HepG2 (cell line): ENCODE results near the gene EFNA2. TPM values are rescaled to one million over a fixed set of nuclear protein-coding genes. Genes with fewer than 3 reads are reported as not detected.

Experiments used
- CCDC6 ChIP-seq: sonication (generic); formaldehyde crosslinking; IDR thresholded peaks from 2 replicates; pipeline ENCODE4 v1.8.1; 2022; ENCODE audit warnings: mild to moderate bottlenecking, missing genetic modification reagents, moderate library complexity
- HCFC1 ChIP-seq: fragments of 150-350 bp; IDR thresholded peaks from 2 replicates; pipeline ENCODE4 v1.6.1; 2014; ENCODE audit warnings: low read depth, low read length
- HNF4A ChIP-seq: sonication (generic); formaldehyde crosslinking; IDR thresholded peaks from 2 replicates; pipeline ENCODE4 v1.4.0; 2020; ENCODE audit warnings: missing genetic modification reagents
- KLF16 ChIP-seq, 2 experiments: sonication (generic) in 1 of 2; formaldehyde crosslinking in 1 of 2; IDR thresholded peaks; 2 replicates each; pipeline versions ENCODE4 v1.6.1 to v1.8.0; 2016 to 2023; ENCODE audit warnings: missing genetic modification reagents in 2 of 2, missing compliant biosample characterization in 1 of 2
- NFATC3 ChIP-seq: sonication (generic); formaldehyde crosslinking; IDR thresholded peaks from 2 replicates; pipeline ENCODE4 v1.5.1; 2020; ENCODE audit warnings: mild to moderate bottlenecking, missing genetic modification reagents
- NFE2 ChIP-seq: sonication (generic); formaldehyde crosslinking; IDR thresholded peaks from 2 replicates; pipeline ENCODE4 v1.4.0; 2020; ENCODE audit warnings: missing genetic modification reagents
- SALL1 ChIP-seq: sonication (generic); formaldehyde crosslinking; IDR thresholded peaks from 2 replicates; pipeline ENCODE4 v1.8.0; 2022; ENCODE audit warnings: mild to moderate bottlenecking, missing genetic modification reagents
- SP4 ChIP-seq: sonication (generic); formaldehyde crosslinking; IDR thresholded peaks from 2 replicates; pipeline ENCODE4 v1.8.1; 2023; ENCODE audit warnings: mild to moderate bottlenecking, missing genetic modification reagents
- SRSF1 ChIP-seq: fragments of 200-400 bp; formaldehyde crosslinking; optimal IDR thresholded peaks from 2 replicates; pipeline ENCODE3; 2017; ENCODE audit warnings: mild to moderate bottlenecking, low read depth, low read length, moderate library complexity
- ZC3H4 ChIP-seq: sonication (generic); formaldehyde crosslinking; IDR thresholded peaks from 2 replicates; pipeline ENCODE4 v1.4.0; 2020; ENCODE audit warnings: missing genetic modification reagents, borderline replicate concordance
- ZKSCAN5 ChIP-seq: sonication (generic); formaldehyde crosslinking; IDR thresholded peaks from 2 replicates; pipeline ENCODE4 v1.5.1; 2020; ENCODE audit warnings: mild to moderate bottlenecking, missing genetic modification reagents
- ZNF367 ChIP-seq: sonication (generic); formaldehyde crosslinking; IDR thresholded peaks from 2 replicates; pipeline ENCODE4 v1.4.0; 2020; ENCODE audit warnings: missing genetic modification reagents, borderline replicate concordance
- ZNF737 ChIP-seq: sonication (generic); formaldehyde crosslinking; IDR thresholded peaks from 2 replicates; pipeline ENCODE4 v1.5.0; 2020; ENCODE audit warnings: missing genetic modification reagents, mild to moderate bottlenecking, borderline replicate concordance
- ZNF83 ChIP-seq: sonication (generic); formaldehyde crosslinking; IDR thresholded peaks from 2 replicates; pipeline ENCODE4 v1.4.0; 2020; ENCODE audit warnings: missing genetic modification reagents, mild to moderate bottlenecking, borderline replicate concordance
- ZNF841 ChIP-seq: sonication (generic); formaldehyde crosslinking; IDR thresholded peaks from 2 replicates; pipeline ENCODE4 v1.8.1; 2023; ENCODE audit warnings: missing genetic modification reagents, borderline replicate concordance
- polyA plus RNA-seq, 8 experiments: library from polyadenylated mRNA; depleted of rRNA in 3 of 8; stranded (reverse) in 7 of 8; unstranded in 1 of 8; fragments of >200 nt; fragmentation: Illumina TruSeq in 4 of 8; extraction: Trizol in 4 of 8; gene quantifications; 2 replicates each; pipeline versions ENCODE4 v1.2.1 to v1.2.3, GENCODE V29; 2011 to 2016; ENCODE audit warnings: low read depth in 4 of 8, missing spikeins in 1 of 8, mixed read lengths in 1 of 8; ENCODE audit not compliant: insufficient read depth in 1 of 8
- total RNA-seq, 5 experiments: library from RNA; depleted of rRNA; stranded (reverse); fragments of >200 nt; fragmentation: Illumina TruSeq; extraction: Trizol; gene quantifications; 2 replicates each; pipeline ENCODE4 v1.2.3, GENCODE V29; 2016; ENCODE audit warnings: low read depth in 1 of 5
- TF ChIP-seq, protein P1 (sequence below): sonication (generic); formaldehyde crosslinking; conservative IDR thresholded peaks from 2 replicates; pipeline ENCODE4 v1.4.0; 2020; ENCODE audit warnings: mild to moderate bottlenecking, missing genetic modification reagents, moderate library complexity
- TF ChIP-seq, protein P2 (sequence below): sonication (generic); formaldehyde crosslinking; IDR thresholded peaks from 2 replicates; pipeline ENCODE4 v1.4.0; 2020; ENCODE audit warnings: missing genetic modification reagents, mild to moderate bottlenecking, borderline replicate concordance
- TF ChIP-seq, protein P3 (sequence below): sonication (generic); formaldehyde crosslinking; IDR thresholded peaks from 2 replicates; pipeline ENCODE4 v1.4.0; 2020; ENCODE audit warnings: missing genetic modification reagents, borderline replicate concordance
- TF ChIP-seq, protein P4 (sequence below): IDR thresholded peaks from 2 replicates; pipeline ENCODE4 v1.6.1; 2012; ENCODE audit warnings: low read depth, low read length, improper control_type of control experiment

The EFNA2 gene
- total and polyA plus RNA-seq, 2 of the 13 experiments (the other 11 are each of a cell fraction or from before 2014, with no cell fraction given): 6.0 to 9.9 TPM

DNA sequence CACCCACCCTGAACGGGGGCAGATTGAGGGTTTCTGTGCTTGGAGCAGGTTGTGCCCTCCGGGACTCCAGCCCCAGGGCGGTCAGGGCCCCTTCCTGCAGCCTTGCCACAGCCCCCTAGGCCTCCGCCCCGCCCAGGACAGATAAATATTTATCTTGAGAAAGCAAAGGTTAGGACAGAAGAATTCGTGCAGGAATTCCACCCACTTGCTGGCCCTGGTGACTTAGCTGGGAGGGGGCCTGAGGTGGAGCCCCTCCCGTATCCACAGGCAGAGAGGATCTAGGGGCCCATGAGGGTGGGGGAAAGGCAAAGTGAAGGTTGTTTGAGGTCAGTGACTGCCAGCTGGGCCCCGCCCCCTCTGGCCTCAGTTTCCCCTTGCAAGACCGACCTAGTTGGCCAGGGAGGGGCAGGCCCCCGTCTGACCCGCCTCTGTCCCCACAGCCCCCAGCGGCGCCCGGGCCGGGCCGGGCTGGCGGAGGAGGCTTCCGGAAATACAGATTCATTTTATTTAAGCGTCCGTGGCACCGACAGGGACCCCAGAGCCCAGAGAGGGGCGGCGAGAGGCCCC lies 32.1 kb upstream of the EFNA2 start (continued):
- TF ChIP-seq, protein P1, sequence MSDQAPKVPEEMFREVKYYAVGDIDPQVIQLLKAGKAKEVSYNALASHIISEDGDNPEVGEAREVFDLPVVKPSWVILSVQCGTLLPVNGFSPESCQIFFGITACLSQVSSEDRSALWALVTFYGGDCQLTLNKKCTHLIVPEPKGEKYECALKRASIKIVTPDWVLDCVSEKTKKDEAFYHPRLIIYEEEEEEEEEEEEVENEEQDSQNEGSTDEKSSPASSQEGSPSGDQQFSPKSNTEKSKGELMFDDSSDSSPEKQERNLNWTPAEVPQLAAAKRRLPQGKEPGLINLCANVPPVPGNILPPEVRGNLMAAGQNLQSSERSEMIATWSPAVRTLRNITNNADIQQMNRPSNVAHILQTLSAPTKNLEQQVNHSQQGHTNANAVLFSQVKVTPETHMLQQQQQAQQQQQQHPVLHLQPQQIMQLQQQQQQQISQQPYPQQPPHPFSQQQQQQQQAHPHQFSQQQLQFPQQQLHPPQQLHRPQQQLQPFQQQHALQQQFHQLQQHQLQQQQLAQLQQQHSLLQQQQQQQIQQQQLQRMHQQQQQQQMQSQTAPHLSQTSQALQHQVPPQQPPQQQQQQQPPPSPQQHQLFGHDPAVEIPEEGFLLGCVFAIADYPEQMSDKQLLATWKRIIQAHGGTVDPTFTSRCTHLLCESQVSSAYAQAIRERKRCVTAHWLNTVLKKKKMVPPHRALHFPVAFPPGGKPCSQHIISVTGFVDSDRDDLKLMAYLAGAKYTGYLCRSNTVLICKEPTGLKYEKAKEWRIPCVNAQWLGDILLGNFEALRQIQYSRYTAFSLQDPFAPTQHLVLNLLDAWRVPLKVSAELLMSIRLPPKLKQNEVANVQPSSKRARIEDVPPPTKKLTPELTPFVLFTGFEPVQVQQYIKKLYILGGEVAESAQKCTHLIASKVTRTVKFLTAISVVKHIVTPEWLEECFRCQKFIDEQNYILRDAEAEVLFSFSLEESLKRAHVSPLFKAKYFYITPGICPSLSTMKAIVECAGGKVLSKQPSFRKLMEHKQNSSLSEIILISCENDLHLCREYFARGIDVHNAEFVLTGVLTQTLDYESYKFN (CRISPR knock-in tag): peak; percentile 92
- no peak for TF ChIP-seq ZNF737 (CRISPR knock-in tag)
- no peak for TF ChIP-seq ZKSCAN5
- TF ChIP-seq HNF4A (CRISPR knock-in tag): peak; percentile 78
- peak; percentile 73 for TF ChIP-seq SALL1 (CRISPR knock-in tag)
- TF ChIP-seq, protein P2, sequence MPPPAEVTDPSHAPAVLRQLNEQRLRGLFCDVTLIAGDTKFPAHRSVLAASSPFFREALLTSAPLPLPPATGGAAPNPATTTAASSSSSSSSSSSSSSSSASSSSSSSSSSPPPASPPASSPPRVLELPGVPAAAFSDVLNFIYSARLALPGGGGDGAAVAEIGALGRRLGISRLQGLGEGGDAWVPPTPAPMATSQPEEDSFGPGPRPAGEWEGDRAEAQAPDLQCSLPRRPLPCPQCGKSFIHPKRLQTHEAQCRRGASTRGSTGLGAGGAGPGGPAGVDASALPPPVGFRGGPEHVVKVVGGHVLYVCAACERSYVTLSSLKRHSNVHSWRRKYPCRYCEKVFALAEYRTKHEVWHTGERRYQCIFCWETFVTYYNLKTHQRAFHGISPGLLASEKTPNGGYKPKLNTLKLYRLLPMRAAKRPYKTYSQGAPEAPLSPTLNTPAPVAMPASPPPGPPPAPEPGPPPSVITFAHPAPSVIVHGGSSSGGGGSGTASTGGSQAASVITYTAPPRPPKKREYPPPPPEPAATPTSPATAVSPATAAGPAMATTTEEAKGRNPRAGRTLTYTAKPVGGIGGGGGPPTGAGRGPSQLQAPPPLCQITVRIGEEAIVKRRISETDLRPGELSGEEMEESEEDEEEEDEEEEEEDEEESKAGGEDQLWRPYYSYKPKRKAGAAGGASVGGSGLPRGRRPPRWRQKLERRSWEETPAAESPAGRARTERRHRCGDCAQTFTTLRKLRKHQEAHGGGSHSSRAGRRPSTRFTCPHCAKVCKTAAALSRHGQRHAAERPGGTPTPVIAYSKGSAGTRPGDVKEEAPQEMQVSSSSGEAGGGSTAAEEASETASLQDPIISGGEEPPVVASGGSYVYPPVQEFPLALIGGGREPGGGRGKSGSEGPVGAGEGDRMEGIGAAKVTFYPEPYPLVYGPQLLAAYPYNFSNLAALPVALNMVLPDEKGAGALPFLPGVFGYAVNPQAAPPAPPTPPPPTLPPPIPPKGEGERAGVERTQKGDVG: 0 out of 2 replicates have a peak, but pooled peaks have one; percentile 21
- no peak; the same call in 1 of the 2 replicates for TF ChIP-seq ZNF83
- no peak for TF ChIP-seq SP4
- TF ChIP-seq ZC3H4 (CRISPR knock-in tag): no peak
- TF ChIP-seq, protein P3, sequence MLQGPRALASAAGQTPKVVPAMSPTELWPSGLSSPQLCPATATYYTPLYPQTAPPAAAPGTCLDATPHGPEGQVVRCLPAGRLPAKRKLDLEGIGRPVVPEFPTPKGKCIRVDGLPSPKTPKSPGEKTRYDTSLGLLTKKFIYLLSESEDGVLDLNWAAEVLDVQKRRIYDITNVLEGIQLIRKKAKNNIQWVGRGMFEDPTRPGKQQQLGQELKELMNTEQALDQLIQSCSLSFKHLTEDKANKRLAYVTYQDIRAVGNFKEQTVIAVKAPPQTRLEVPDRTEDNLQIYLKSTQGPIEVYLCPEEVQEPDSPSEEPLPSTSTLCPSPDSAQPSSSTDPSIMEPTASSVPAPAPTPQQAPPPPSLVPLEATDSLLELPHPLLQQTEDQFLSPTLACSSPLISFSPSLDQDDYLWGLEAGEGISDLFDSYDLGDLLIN (CRISPR knock-in tag): no peak
- no peak; the same call in 1 of the 2 replicates for TF ChIP-seq CCDC6 (CRISPR knock-in tag)
- no peak for TF ChIP-seq NFE2
- no peak for TF ChIP-seq ZNF841
- TF ChIP-seq SRSF1: peak; percentile 89
- TF ChIP-seq HCFC1: no peak
- no peak for TF ChIP-seq ZNF367 (CRISPR knock-in tag)
- no peak; a peak in 1 of 4 replicates for TF ChIP-seq KLF16 (CRISPR knock-in tag; IDR thresholded peaks at IDR 0.05)
- no peak for TF ChIP-seq NFATC3
- TF ChIP-seq, protein P4, sequence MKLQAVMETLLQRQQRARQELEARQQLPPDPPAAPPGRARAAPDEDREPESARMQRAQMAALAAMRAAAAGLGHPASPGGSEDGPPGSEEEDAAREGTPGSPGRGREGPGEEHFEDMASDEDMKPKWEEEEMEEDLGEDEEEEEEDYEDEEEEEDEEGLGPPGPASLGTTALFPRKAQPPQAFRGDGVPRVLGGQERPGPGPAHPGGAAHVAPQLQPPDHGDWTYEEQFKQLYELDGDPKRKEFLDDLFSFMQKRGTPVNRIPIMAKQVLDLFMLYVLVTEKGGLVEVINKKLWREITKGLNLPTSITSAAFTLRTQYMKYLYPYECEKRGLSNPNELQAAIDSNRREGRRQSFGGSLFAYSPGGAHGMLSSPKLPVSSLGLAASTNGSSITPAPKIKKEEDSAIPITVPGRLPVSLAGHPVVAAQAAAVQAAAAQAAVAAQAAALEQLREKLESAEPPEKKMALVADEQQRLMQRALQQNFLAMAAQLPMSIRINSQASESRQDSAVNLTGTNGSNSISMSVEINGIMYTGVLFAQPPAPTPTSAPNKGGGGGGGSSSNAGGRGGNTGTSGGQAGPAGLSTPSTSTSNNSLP: 0 out of 2 replicates have a peak, but pooled peaks have one; percentile 10
